GM10847 (cell line): ENCODE data around the gene THEMIS.

Source experiments
- POLR2A ChIP-seq: IDR thresholded peaks from 2 replicates; pipeline ENCODE4 v1.6.1; 2011; ENCODE audit not compliant: insufficient read length; ENCODE audit errors: extremely low read depth

THEMIS gene

GRCh38 chr6:127793396-127793795 lies 107.5 kb downstream of the THEMIS start:
- TF ChIP-seq POLR2A: no peak

GRCh38 chr6:127792616-127793015 lies 108.2 kb downstream of the THEMIS start:
- no peak for TF ChIP-seq POLR2A

GRCh38 chr6:127791779-127792528 lies 108.9 kb downstream of the THEMIS start:
- TF ChIP-seq POLR2A: no peak

- no peak for TF ChIP-seq POLR2A
These were observed 110.3 kb downstream of the THEMIS start for GRCh38 chr6:127790571-127790970.

GRCh38 chr6:127786109-127786508 lies 114.7 kb downstream of the THEMIS start:
- TF ChIP-seq POLR2A: no peak

- no peak for TF ChIP-seq POLR2A
These were observed 116.4 kb downstream of the THEMIS start for GRCh38 chr6:127784468-127784867.

GRCh38 chr6:127776320-127776719 lies 124.5 kb downstream of the THEMIS start:
- TF ChIP-seq POLR2A: no peak

GRCh38 chr6:127775371-127775770 lies 125.5 kb downstream of the THEMIS start:
- no peak for TF ChIP-seq POLR2A

- no peak for TF ChIP-seq POLR2A
These were observed 132.1 kb downstream of the THEMIS start for GRCh38 chr6:127768745-127769144.

GRCh38 chr6:127768223-127768622 lies 132.6 kb downstream of the THEMIS start:
- TF ChIP-seq POLR2A: no peak

- no peak for TF ChIP-seq POLR2A
These were observed 134.9 kb downstream of the THEMIS start for GRCh38 chr6:127765949-127766348.

- TF ChIP-seq POLR2A: no peak
These were observed 138.6 kb downstream of the THEMIS start for GRCh38 chr6:127762284-127762683.

- no peak for TF ChIP-seq POLR2A
These were observed 139.8 kb downstream of the THEMIS start for GRCh38 chr6:127761084-127761483.

GRCh38 chr6:127749095-127749494 lies 151.8 kb downstream of the THEMIS start:
- no peak for TF ChIP-seq POLR2A

- no peak for TF ChIP-seq POLR2A
These were observed 152.6 kb downstream of the THEMIS start for GRCh38 chr6:127748290-127748689.

GRCh38 chr6:127738423-127738822 lies 162.4 kb downstream of the THEMIS start:
- TF ChIP-seq POLR2A: no peak

GRCh38 chr6:127737768-127738167 lies 163.1 kb downstream of the THEMIS start:
- no peak for TF ChIP-seq POLR2A
